Smooth muscle cell (in vitro differentiated cells): ENCODE measurements around the gene RUNX1. TPM values are rescaled to one million over a fixed set of nuclear protein-coding genes. Genes with fewer than 3 reads are reported as not detected.

ENCODE experiments used
- DNase-seq: peaks from one replicate; lab custom pipeline; 2025; ENCODE audit not compliant: unreplicated experiment; lab: John Stamatoyannopoulos, UW
- H2AFZ ChIP-seq: fragments of 200-600 bp; sonication (generic); 2 replicates; pipeline ENCODE4 v1.6.0; 2016; ENCODE audit warnings: antibody characterized with exemption, low read depth, mild to moderate bottlenecking
- H3F3A ChIP-seq: fragments of 200-600 bp; sonication (generic); 2 replicates; pipeline ENCODE4 v1.6.0; 2017; ENCODE audit warnings: antibody characterized with exemption, low read depth
- H3K27ac ChIP-seq: fragments of 200-600 bp; sonication (generic); 2 replicates; pipeline ENCODE4 v1.5.1; 2016; ENCODE audit warnings: low read depth, mild to moderate bottlenecking
- H3K27me3 ChIP-seq: fragments of 200-600 bp; sonication (generic); 2 replicates; pipeline ENCODE4 v1.6.1; 2016; ENCODE audit warnings: low read depth, mild to moderate bottlenecking
- H3K36me3 ChIP-seq: fragments of 200-600 bp; sonication (generic); 2 replicates; pipeline ENCODE4 v1.5.1; 2016; ENCODE audit warnings: low read depth
- H3K4me1 ChIP-seq: fragments of 200-600 bp; sonication (generic); 2 replicates; pipeline ENCODE4 v1.5.1; 2016; ENCODE audit warnings: low read depth
- H3K4me2 ChIP-seq: fragments of 200-600 bp; sonication (generic); 2 replicates; pipeline ENCODE4 v1.6.0; 2016; ENCODE audit warnings: mild to moderate bottlenecking
- H3K4me3 ChIP-seq: fragments of 200-600 bp; sonication (generic); 2 replicates; pipeline ENCODE4 v1.5.1; 2016; ENCODE audit warnings: mild to moderate bottlenecking
- H3K79me2 ChIP-seq: fragments of 200-600 bp; sonication (generic); 2 replicates; pipeline ENCODE4 v1.6.0; 2016; ENCODE audit warnings: low read depth, mild to moderate bottlenecking
- H3K9ac ChIP-seq: fragments of 200-600 bp; sonication (generic); 2 replicates; pipeline ENCODE4 v1.6.0; 2016; ENCODE audit warnings: low read depth
- H3K9me3 ChIP-seq: fragments of 200-600 bp; sonication (generic); replicated peaks from 2 replicates; pipeline ENCODE4 v1.5.1; 2016; ENCODE audit warnings: low read depth
- H4K20me1 ChIP-seq: fragments of 200-600 bp; sonication (generic); 2 replicates; pipeline ENCODE4 v1.6.0; 2016; ENCODE audit warnings: low read depth
- CTCF ChIP-seq: fragments of 200-600 bp; sonication (generic); IDR thresholded peaks from 2 replicates; pipeline ENCODE4 v1.5.1; 2017; ENCODE audit warnings: borderline replicate concordance, mild to moderate bottlenecking, antibody characterized with exemption; ENCODE audit not compliant: insufficient read depth, poor library complexity, severe bottlenecking
- WGBS: methylation state at CpG from one replicate; pipeline ENCODE4 v1.1.7; 2016; ENCODE audit warnings: low lambda C conversion rate; 5-methylcytosine and 5-hydroxymethylcytosine counted together
- polyA plus RNA-seq: library from polyadenylated mRNA; unstranded; fragments of >200 nt; fragmentation: Nextera tagmentation; extraction: Ambion mirVana; gene quantifications from 2 replicates; pipeline ENCODE4 v1.2.1, GENCODE V29; 2016
- total RNA-seq: library from RNA; depleted of rRNA; stranded (reverse); fragments of >200 nt; gene quantifications from 2 replicates; pipeline ENCODE4 v1.2.3, GENCODE V29; 2014

Gene RUNX1
- total and polyA plus RNA-seq, 2 experiments from 2014 or later, result 33.4 to 97.6 TPM

GRCh38 chr21:34865400-34866241, 183.5 kb downstream of the RUNX1 start:
- TF ChIP-seq CTCF, result no peak
- H2AFZ ChIP-seq, result no peak overlapping the region
- H3K4me2 ChIP-seq, result peak overlapping the region; percentile 25
- H3K4me3 ChIP-seq, result no peak overlapping the region
- H3K9me3 ChIP-seq, result no peaks in the 10 kb centered on the region
- no peak for DNase-seq
- H3K36me3 ChIP-seq, result peaks cover 12% of the 10 kb centered on the region
- H3K27me3 ChIP-seq, result no peaks in the 10 kb centered on the region
- peaks cover 94% of the 10 kb centered on the region for H3K79me2 ChIP-seq
- peak overlapping the region; percentile 85 for H3K27ac ChIP-seq
- peaks cover 100% of the 10 kb centered on the region for H4K20me1 ChIP-seq
- peaks cover 42% of the 10 kb centered on the region for H3F3A ChIP-seq
- WGBS, result 25% methylated on average over 20 of the region's 20 CpGs
- no peak overlapping the region for H3K9ac ChIP-seq
- H3K4me1 ChIP-seq, result peaks cover 10% of the 10 kb centered on the region

- Histone ChIP-seq H3K4me1 (peaks cover 10% of the 10 kb centered on the region), H3K4me3 (no peak overlapping the region), H3K27me3 (no peaks in the 10 kb centered on the region), H4K20me1 (peaks cover 100% of the 10 kb centered on the region), H3F3A (peaks cover 41% of the 10 kb centered on the region), H3K4me2 (no peak overlapping the region), H3K27ac (peak overlapping the region; percentile 85), H3K36me3 (peaks cover 8% of the 10 kb centered on the region), H2AFZ (no peak overlapping the region), H3K9ac (no peak overlapping the region), H3K79me2 (peaks cover 95% of the 10 kb centered on the region), H3K9me3 (no peaks in the 10 kb centered on the region)
- no peak for TF ChIP-seq CTCF
- no peak for DNase-seq
- 76% methylated on average over 7 of the region's 8 CpGs for WGBS
Measured at GRCh38 chr21:34864370-34865149, 184.5 kb downstream of the RUNX1 start.

GRCh38 chr21:34862951-34863350, 186.2 kb downstream of the RUNX1 start:
- peaks cover 10% of the 10 kb centered on the region for H3K4me1 ChIP-seq
- WGBS, result 97% methylated on average over 3 of the region's 3 CpGs

More at GRCh38 chr21:34862951-34863350, 186.2 kb downstream of the RUNX1 start:
- Histone ChIP-seq H3K4me2 (no peak overlapping the region), H3K9me3 (no peaks in the 10 kb centered on the region), H4K20me1 (peaks cover 100% of the 10 kb centered on the region), H3K4me3 (no peak overlapping the region), H2AFZ (no peak overlapping the region), H3K79me2 (peaks cover 88% of the 10 kb centered on the region), H3K27me3 (no peaks in the 10 kb centered on the region), H3F3A (peaks cover 49% of the 10 kb centered on the region), H3K27ac (peak overlapping the region; percentile 85), H3K9ac (no peak overlapping the region), H3K36me3 (no peaks in the 10 kb centered on the region)
- no peak for DNase-seq
- no peak for TF ChIP-seq CTCF
